Hematopoietic multipotent progenitor cell treated with erythropoietin and hydrocortisone succinate and interleukin-3 and kit ligand, for 6 days (in vitro differentiated cells): Measurements from ENCODE around the gene PROSER3.
"Not testable (repeated sequence)": the region's sequence is repeated elsewhere in the genome, so short reads cannot be mapped to it uniquely, and the experiment has no call there.

ENCODE experiments used
- DNase-seq: peaks from one replicate; pipeline ENCODE4 v3.0.0-alpha.2; 2015

The PROSER3 gene

DNA sequence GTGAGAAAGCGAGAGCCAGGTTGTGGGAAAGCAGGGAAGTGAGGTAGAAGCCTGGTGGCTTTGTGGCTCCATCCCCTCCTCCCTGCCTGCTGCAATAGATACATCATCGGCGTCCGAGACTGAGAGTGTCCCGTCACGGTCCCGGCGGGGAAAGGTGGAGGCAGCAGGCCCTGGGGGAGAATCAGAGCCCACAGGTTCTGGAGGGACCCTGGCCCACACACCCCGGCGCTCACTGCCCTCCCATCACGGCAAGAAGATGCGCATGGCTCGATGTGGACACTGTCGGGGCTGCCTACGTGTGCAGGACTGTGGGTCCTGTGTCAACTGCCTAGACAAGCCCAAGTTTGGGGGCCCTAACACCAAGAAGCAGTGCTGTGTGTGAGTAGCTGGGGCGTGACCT is 35.1 kb upstream of the PROSER3 start:
- no peak for DNase-seq

DNA sequence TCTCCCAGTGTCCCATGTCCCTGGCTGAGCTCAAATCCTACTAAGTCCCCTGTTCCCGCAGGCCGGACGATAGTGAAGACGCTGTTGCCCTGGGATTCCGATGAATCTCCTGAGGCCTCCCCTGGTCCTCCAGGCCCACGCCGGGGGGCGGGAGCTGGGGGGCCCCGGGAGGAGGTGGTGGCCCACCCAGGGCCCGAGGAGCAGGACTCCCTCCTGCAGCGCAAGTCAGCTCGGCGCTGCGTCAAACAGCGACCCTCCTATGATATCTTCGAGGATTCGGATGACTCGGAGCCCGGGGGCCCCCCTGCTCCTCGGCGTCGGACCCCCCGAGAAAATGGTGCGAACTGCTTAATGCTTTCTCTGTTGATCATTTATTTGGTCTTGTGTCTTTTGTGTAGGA is 34.3 kb upstream of the PROSER3 start:
- no peak for DNase-seq

DNA sequence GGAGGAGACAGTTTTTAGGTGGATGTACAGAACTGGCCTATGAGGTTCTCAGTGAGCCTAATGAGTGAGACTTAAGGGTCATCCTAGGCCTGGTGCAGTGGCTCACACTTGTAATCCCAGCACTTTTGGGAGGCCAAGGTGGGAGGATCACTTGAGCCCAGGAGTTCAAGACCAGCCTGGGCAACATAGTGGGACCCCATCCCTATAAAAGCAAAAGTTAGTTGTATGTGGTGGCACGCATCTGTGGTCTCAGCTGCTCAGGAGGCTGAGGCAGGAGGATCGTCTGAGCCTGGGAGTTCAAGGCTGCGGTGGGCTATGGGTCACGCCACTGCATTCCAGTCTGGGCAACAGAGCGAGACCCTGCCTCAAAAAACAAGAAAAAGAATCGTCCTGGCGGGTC is 33.8 kb upstream of the PROSER3 start:
- DNase-seq = not testable (repeated sequence)

DNA sequence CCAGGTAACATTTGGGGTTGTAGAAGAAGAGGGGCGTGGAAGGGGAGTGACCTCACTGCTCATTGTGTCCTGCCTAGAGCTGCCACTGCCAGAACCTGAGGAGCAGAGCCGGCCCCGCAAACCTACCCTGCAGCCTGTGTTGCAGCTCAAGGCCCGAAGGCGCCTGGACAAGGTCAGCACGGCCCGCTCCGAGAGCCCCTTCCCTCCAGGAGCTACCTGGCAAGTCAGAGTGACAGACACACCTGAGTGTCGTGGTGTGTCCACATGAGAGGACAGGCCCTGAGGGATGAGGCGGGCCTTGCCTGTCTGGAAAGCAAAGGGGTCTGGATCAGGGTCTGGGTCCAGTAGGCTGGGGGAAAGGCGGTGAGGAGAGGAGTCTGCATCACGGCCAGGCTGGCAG is 33.4 kb upstream of the PROSER3 start:
- DNase-seq = no peak

DNA sequence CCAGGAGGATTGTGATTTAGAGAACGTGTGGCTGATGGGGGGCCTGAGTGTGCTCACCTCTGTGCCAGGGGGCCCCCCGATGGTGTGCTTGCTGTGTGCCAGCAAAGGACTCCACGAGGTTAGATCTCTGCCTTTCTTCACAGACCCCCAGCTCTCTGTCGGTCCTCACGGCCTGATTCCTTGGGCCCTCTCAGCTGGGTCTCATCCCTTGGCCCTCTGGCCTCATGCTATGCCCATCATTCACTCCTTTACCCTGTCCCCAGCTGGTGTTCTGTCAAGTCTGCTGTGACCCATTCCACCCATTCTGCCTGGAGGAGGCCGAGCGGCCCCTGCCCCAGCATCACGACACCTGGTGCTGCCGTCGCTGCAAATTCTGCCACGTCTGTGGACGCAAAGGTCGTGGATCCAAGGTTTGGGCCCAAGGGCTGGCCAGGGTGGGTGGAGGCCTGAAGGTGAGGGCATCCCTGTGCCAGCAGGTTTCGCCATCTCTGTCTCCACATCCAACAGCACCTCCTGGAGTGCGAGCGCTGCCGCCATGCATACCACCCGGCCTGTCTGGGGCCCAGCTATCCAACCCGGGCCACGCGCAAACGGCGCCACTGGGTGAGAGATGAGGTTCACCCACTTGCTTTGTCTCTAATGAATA is 32.6 kb upstream of the PROSER3 start:
- no peak for DNase-seq

DNA sequence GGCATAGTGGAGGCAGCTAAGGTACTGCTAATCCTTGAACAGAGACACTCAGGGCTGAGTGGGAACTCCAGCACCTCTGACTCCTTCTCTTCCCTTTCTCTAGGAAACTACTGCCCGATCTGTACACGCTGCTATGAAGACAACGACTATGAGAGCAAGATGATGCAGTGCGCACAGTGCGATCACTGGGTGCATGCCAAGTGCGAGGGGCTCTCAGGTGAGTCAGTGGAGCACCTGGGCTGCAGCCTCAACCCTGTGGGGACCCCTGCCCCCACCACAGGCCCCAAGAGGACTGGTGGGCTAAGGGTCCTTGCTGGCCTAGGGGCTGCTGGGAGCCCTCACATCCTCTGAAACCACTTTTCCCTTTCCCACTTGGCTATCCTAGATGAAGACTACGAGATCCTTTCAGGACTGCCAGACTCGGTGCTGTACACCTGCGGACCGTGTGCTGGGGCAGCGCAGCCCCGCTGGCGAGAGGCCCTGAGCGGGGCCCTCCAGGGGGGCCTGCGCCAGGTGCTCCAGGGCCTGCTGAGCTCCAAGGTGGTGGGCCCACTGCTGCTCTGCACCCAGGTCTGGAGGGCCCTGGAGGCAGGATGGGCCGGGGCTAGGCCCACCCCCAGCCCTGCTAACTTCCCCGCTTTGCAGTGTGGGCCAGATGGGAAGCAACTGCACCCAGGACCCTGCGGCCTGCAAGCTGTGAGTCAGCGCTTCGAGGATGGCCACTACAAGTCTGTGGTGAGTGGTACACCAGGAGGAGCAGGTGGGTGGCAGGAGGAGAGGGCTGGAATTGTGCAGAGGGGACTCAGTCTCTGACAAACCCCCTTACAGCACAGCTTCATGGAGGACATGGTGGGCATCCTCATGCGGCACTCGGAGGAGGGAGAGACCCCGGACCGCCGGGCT is 30.7 kb upstream of the PROSER3 start:
- no peak for DNase-seq

DNA sequence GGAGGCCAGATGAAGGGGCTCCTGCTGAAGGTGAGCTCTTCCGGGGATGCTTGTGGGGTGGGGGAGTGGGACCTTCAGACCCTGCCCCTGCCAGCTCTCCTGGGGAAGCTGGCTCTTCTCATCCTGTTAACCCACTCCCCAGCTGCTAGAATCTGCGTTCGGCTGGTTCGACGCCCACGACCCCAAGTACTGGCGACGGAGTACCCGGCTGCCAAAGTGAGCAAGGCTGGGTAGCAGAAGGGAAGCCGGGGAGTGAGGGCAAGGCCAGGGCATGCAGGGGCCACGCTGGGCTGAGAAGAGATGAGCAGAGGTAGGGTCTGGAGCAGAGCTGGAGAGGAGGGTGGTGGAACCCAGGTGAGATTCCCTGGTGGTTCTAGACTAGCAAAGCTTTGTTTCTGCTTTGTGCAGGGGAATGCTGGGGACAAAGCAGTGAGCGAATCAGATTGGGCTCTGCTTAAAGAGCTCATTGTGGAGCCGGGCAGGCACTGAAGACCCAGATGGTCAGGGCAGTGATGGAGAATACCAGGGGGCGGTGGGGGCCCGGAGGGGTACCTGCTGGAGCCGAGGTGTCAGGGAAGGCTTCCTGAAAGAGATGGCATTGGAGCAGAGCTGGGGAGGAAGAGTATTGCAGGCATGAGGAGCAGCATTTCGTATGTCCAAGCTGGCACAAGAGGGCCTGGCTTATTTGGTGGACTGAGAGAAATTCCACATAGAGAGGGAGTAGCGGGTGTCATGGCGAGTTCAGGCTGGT is 29.8 kb upstream of the PROSER3 start:
- DNase-seq = no peak

DNA sequence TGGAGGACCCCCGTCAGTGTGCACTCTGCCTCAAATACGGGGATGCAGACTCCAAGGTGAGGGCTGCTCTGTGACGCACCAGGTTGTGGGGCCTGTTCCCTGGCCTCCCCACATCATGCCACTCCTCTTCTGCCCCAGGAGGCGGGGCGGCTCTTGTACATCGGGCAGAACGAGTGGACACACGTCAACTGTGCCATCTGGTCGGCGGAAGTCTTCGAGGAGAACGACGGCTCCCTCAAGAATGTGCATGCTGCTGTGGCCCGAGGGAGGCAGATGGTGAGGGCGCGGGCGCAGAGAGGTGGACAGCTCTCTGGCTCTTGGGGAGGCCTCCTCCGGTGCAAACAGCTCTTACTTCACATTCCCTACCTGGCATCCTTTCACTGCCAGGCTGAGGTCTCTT is 29.0 kb upstream of the PROSER3 start:
- DNase-seq = no peak

DNA sequence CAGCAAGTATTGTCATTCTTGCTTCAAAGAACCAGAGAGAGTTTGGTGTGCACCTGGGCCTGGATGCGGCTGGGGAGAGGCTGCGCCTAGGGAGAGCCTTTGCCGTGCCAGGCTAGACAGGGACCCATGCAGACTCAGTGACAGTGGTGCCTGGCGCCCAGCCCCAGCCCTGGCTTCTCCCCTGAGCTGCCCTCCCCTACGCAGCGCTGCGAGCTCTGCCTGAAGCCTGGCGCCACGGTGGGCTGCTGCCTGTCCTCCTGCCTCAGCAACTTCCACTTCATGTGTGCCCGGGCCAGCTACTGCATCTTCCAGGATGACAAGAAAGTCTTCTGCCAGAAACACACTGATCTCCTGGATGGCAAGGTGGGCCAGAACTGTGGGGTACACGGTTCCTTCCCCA is 28.2 kb upstream of the PROSER3 start:
- DNase-seq = no peak

DNA sequence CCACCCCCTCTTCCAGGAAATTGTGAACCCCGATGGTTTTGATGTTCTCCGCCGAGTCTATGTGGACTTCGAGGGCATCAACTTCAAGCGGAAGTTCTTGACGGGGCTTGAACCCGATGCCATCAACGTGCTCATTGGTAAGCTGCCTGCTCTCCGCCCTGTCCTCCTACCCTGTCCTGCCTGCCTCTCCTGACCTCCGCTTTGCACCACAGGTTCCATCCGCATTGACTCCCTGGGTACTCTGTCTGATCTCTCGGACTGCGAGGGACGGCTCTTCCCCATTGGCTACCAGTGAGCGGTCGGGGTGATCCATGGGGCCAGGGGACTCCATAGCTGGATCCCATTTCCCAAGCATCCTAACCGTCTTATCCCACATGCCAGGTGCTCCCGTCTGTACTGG is 27.6 kb upstream of the PROSER3 start:
- DNase-seq = no peak

DNA sequence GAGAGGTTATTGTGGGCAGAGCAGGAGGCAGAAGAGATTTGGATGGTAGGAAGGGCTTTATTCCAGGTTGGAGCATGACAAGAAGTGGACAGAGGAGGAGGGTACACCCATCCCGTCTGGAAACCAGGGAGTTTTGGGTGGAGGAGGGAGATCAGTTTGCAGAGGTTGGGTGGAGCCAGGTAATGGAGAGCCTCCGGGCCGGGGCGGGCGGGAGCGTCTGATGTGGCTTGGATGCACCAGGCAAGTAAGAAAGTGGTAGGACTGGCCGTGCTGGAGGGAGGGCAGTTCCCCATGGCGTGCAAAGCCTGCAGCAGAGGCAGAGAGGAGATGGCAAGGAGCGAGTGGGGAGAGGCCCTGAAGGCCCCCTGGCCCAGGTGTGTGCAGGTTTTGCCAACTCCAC is 26.6 kb upstream of the PROSER3 start:
- no peak for DNase-seq

DNA sequence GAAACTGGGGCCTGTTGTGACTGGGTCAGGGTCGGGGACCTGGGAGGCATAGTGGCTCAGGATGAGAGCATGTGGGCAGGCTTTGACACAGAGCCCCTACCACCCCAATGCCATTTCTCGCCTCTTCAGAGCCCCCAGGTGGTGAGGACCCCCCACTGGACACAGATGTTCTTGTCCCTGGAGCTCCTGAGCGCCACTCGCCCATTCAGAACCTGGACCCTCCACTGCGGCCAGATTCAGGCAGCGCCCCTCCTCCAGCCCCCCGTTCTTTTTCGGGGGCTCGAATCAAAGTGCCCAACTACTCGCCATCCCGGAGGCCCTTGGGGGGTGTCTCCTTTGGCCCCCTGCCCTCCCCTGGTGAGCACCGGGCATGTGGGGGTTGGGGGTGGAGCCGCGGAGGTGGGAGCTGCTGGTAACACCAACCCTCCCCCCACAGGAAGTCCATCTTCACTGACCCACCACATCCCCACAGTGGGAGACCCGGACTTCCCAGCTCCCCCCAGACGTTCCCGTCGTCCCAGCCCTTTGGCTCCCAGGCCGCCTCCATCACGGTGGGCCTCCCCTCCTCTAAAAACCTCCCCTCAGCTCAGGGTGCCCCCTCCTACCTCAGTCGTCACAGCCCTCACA is 26.1 kb upstream of the PROSER3 start:
- no peak for DNase-seq

DNA sequence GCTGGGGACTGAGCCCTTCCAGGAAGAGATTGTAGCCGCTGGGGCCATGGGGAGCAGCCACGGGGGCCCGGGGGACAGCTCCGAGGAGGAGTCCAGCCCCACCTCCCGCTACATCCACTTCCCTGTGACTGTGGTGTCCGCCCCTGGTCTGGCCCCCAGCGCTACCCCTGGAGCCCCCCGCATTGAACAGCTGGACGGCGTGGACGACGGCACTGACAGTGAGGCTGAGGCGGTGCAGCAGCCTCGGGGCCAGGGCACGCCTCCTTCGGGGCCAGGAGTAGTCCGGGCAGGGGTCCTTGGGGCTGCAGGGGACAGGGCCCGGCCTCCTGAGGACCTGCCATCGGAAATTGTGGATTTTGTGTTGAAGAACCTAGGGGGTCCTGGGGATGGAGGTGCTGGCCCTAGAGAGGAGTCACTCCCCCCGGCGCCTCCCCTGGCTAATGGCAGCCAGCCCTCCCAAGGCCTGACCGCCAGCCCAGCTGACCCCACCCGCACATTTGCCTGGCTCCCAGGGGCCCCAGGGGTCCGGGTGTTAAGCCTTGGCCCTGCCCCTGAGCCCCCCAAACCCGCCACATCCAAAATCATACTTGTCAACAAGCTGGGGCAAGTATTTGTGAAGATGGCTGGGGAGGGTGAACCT is 25.3 kb upstream of the PROSER3 start:
- DNase-seq = no peak

DNA sequence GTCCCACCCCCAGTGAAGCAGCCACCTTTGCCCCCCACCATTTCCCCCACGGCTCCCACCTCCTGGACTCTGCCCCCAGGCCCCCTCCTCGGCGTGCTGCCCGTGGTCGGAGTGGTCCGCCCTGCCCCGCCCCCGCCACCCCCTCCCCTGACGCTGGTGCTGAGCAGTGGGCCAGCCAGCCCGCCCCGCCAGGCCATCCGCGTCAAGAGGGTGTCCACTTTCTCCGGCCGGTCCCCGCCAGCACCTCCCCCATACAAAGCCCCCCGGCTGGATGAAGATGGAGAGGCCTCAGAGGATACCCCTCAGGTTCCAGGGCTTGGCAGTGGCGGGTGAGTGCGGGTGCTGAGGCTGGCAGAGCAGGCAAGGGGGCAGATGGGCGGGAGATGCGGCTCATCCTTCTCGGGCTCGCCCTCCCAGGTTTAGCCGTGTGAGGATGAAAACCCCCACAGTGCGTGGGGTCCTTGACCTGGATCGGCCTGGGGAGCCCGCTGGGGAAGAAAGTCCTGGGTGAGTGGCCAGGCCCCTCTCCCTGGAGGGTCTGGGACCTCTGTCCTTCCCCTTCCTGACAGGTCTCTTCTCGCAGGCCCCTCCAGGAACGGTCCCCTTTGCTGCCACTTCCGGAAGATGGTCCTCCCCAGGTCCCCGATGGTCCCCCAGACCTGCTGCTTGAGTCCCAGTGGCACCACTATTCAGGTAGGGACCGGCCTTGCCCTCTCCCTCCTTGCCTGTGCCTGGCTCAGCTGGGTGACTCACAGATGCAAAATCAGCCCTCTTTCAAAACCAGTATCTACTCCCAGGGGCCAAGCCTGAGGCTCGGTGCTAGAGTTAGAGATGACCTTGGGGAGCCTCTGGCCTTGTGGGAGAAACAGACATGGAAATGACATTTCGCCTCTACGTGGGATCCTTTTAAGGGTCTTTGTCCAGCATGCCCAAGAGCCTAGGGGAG is 24.5 kb upstream of the PROSER3 start:
- no peak for DNase-seq

DNA sequence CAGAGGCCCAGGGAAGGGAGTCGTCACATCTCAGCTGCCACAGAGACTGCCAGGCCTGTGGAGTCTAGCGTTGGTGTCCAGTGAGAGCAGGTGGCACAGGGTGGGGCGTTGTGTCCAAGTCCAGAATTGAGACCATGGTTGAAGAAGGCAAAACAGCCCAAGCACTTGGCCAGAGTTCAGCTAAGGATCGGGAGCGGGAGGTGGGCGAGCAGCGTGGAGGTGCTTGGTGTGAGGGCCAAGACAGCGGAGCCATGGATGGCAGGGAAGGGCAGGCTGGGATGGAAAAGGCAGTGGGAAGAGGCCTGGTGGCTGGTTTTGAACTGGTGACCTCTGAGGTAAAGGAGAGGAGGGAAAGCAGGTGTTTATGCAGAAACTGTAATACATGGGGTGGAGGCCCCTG is 23.7 kb upstream of the PROSER3 start:
- no peak for DNase-seq

DNA sequence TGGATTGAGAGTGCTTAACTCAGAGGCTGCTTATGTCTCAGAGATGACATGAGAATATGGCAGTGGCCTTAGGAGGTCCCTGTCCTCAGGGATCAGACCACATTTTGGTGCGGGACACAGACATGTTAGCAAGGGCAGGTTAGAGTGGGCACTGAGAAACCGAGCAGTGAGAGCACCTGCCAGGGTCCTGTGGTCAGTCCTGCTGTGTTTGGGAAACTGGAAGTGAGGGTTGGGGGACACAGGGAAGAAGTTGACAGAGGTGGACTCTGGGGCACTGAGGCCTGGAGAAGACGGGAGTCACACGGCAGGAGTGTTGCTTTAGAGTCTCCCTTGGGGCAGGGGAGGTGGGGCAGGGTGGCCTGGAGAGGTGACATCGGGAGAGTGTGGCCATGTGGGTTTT is 23.1 kb upstream of the PROSER3 start:
- DNase-seq = no peak

DNA sequence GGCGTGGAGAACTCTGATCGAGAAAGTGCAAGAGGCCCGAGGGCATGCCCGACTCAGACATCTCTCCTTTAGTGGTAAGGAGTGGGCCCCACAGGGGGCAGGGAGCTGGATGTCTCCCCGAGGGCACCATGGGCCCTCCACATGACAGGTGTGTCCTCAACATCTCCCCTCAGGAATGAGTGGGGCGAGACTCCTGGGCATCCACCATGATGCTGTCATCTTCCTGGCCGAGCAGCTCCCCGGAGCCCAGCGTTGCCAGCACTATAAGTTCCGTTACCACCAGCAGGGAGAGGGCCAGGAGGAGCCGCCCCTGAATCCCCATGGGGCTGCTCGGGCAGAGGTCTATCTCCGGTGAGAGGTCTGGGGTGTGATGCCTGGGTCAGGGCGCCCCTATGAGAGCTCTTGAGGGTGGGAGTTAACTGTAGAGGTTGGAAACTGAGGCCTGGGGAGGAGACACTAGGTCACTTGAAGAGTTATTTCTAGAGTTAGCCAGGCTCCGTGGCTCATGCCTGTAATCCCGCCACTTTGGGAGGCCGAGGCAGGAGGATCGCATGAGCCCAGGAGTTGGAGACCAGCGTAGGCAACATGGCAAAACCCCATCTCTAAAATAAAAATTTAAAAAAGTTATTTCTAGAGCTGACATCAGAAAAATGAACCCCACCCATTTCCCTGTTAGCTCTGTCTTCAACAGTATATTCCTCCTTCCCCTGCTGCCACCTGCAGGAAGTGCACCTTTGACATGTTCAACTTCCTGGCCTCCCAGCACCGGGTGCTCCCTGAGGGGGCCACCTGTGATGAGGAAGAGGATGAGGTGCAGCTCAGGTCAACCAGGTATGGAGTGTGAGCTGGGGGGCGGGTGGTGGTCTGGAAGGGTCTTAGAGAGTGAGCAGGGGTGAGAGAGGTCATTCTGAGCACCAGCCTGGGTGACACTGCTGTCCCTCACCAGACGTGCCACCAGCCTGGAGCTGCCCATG is 20.8 kb upstream of the PROSER3 start:
- peak; percentile 49 for DNase-seq

DNA sequence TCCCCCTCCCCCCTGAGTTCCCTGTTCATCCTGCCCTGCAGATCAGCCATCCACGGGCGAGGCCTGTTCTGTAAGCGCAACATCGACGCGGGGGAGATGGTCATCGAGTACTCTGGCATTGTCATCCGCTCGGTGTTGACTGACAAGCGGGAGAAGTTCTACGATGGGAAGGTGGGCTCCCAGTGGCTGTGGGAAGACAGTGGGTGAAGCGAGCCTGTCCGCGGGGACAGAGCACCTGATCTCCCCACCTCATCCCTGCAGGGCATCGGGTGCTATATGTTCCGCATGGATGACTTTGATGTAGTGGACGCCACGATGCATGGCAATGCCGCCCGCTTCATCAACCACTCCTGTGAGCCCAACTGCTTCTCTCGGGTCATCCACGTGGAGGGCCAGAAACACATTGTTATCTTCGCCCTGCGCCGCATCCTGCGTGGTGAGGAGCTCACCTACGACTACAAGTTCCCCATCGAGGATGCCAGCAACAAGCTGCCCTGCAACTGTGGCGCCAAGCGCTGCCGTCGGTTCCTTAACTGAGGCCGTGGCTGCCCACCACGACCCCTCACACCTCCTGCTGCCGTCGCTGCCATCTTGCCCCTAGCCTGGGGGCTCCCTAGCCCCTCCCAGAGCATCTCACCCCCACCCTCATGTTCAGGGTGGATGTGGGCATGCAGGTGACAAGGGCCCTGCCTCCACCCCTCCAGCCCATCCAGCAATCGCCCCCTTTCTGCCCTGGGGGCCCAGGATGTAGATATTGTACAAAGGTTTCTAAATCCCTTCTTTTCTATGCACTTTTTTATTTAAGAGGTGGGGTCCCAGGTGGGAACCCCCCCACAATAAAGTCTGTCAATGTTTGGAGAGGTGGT is 19.7 kb upstream of the PROSER3 start:
- DNase-seq = no peak

DNA sequence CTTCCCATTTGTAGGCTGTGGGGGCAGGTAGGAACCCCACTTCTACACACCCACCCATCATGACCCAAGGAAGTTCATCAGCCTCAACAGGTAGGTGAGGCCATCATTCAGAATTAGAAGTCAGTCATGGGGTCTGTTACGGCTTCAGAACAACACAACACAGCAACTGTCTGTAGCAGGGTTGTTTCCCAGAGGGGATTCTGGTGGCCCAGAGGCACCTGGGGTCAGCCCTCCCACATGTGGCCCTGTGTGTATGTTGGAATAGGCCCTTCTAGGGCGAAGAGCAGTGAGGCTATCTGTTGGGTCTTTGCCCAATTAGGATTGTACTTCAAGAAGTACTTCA is 19.1 kb upstream of the PROSER3 start:
- no peak for DNase-seq
